ENCODE measurements around the gene TEKTIP1. TPM values are rescaled to one million over a fixed set of nuclear protein-coding genes. Genes with fewer than 3 reads are reported as not detected.
A peak's percentile ranks its signal among the peaks of the same experiment; 100 is the strongest.

Gene TEKTIP1
- total and polyA plus RNA-seq, 9 of the 15 experiments (the other 6 are each of a cell fraction or from before 2014, with no cell fraction given), result 0.66 TPM; not detected in 8

DNA sequence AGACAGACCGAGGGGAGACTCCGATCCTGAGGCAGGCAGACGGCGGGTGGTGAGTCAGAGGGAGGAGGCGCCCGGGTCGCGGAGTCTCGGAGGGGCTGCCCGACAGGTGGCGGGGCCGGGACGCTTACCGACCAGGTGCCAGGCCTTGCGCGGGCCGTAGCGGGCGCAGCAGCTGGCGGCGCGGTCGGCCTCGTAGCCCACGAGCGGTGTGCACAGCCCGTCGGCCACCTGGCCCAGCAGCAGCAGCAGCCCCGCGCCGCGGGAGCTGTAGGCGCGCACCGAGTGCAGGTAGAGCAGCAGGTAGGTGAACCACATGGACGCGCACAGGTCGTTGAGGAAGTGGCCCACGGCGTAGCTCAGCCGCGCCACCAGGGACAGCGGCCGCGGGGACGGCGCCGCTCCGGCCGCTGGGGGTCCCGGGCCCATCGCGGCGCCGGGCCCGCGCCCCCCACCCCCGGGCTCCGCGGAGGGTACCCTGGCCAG is 18.0 kb downstream of the TEKTIP1 start (continued):
- TF ChIP-seq FOXP4 (CRISPR knock-in tag; IDR thresholded peaks at IDR 0.05; ENCODE audit: borderline replicate concordance), result no peak
- TF ChIP-seq CBX2 (IDR thresholded peaks at IDR 0.05; ENCODE audit: insufficient read depth, low read length, poor library complexity, severe bottlenecking), result no peak
- no peak for TF ChIP-seq RFX5 (IDR thresholded peaks at IDR 0.05; ENCODE audit: low read depth, low read length)
- no peak for TF ChIP-seq RBM22 (IDR thresholded peaks at IDR 0.05; ENCODE audit: low read depth, low read length, poor library complexity, severe bottlenecking)
- TF ChIP-seq ZNF75A (CRISPR knock-in tag; IDR thresholded peaks at IDR 0.05), result no peak
- TF ChIP-seq, protein P1, sequence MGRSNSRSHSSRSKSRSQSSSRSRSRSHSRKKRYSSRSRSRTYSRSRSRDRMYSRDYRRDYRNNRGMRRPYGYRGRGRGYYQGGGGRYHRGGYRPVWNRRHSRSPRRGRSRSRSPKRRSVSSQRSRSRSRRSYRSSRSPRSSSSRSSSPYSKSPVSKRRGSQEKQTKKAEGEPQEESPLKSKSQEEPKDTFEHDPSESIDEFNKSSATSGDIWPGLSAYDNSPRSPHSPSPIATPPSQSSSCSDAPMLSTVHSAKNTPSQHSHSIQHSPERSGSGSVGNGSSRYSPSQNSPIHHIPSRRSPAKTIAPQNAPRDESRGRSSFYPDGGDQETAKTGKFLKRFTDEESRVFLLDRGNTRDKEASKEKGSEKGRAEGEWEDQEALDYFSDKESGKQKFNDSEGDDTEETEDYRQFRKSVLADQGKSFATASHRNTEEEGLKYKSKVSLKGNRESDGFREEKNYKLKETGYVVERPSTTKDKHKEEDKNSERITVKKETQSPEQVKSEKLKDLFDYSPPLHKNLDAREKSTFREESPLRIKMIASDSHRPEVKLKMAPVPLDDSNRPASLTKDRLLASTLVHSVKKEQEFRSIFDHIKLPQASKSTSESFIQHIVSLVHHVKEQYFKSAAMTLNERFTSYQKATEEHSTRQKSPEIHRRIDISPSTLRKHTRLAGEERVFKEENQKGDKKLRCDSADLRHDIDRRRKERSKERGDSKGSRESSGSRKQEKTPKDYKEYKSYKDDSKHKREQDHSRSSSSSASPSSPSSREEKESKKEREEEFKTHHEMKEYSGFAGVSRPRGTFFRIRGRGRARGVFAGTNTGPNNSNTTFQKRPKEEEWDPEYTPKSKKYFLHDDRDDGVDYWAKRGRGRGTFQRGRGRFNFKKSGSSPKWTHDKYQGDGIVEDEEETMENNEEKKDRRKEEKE (IDR thresholded peaks at IDR 0.05; ENCODE audit: borderline replicate concordance in 1 of 2, control insufficient read depth in 1 of 2, low read depth in 2 of 2, low read length in 1 of 2), result no peak
- 0 out of 2 replicates have a peak, but pooled peaks have one; percentile 38 for TF ChIP-seq ZNF589 (CRISPR knock-in tag; IDR thresholded peaks at IDR 0.05; ENCODE audit: low read depth)

Data from K562 (cell line).